ENCODE results near the gene NEDD8.
A peak's percentile ranks its signal among the peaks of the same experiment; 100 is the strongest.

NEDD8 gene

DNA sequence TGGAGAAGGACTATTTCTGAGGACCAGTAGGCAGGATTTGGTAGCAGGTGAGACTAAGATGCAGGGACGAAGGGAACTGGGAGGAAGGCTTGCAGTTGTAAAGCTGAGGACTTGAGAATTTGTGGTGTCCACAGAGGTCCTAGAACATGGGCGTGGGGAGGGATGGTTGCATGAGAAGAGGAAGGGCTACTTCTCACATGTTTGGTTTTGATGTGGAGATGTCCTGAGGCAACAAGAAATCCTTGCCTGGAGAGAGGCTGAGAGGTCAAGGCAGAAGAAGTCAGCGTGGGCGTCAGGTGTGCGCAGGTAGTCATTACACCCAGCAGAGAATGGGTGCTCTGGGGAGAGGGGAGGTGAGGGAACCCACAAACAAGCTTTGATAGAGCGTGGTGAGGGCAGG, 44.9 kb upstream of the NEDD8 start:
- H3K4me3 ChIP-seq (ENCODE audit: low read length): no peak overlapping the region
- DNase-seq (ENCODE audit: low read depth): no peak
- TF ChIP-seq, protein P1, sequence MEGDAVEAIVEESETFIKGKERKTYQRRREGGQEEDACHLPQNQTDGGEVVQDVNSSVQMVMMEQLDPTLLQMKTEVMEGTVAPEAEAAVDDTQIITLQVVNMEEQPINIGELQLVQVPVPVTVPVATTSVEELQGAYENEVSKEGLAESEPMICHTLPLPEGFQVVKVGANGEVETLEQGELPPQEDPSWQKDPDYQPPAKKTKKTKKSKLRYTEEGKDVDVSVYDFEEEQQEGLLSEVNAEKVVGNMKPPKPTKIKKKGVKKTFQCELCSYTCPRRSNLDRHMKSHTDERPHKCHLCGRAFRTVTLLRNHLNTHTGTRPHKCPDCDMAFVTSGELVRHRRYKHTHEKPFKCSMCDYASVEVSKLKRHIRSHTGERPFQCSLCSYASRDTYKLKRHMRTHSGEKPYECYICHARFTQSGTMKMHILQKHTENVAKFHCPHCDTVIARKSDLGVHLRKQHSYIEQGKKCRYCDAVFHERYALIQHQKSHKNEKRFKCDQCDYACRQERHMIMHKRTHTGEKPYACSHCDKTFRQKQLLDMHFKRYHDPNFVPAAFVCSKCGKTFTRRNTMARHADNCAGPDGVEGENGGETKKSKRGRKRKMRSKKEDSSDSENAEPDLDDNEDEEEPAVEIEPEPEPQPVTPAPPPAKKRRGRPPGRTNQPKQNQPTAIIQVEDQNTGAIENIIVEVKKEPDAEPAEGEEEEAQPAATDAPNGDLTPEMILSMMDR (IDR thresholded peaks at IDR 0.05; ENCODE audit: insufficient read depth, low read depth, low read length, missing control alignments): no peak

DNA sequence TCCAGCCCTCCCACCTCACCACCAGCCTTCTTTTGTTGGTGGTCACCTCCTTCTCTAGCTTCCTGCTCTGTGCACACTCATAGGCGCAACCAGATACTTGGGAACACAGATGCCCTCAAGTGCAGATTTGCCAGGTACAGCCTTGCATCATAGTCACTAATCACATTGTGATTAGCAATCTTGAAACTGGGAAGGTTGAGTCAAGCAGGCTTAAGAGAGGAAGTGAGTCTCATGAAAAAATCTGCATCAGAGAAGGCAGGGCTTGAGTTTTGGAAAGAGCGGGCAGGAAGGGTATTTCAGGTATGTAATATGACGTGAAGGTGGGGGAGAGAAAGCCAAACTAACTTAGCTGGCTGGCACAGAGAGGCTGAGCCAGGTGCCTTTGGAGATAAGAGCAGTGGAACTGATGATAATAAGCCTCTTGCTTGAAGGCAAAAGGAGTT, 42.0 kb upstream of the NEDD8 start:
- TF ChIP-seq, protein P1 (IDR thresholded peaks at IDR 0.05; ENCODE audit: insufficient read depth, low read depth, low read length, missing control alignments): no peak
- H3K4me3 ChIP-seq (ENCODE audit: low read length): no peak overlapping the region
- peak; percentile 99 for DNase-seq (ENCODE audit: low read depth)

DNA sequence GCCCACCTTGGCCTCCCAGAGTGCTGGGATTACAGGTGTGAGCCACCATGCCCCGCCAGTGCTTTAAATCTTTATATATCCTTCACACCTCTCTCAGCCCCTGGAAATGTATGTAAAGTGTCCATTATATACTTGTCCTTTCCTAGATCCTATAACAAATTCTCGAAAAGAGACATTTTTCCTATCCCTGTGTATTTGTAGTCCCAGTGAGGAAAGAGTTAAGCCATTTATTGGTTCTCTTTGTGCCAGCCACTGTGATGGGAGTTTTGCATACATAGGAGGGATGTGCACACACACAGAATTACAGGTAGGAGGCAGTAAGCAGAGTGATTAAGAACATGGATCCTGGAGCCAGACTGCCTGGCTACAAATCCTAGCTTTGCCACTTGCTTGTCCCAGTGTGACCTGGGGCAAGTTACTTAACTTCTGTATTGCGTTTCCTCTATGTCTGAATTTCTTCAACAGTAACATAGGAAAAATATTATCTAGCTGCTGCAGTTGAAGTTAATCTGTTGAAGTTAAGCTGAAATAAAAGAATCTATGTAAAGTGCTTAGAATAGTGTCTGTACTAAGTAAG, 41.3 kb upstream of the NEDD8 start:
- TF ChIP-seq, protein P1 (IDR thresholded peaks at IDR 0.05; ENCODE audit: insufficient read depth, low read depth, low read length, missing control alignments): peak; percentile 54
- DNase-seq (ENCODE audit: low read depth): peak; percentile 75
- H3K4me3 ChIP-seq (ENCODE audit: low read length): no peak overlapping the region

DNA sequence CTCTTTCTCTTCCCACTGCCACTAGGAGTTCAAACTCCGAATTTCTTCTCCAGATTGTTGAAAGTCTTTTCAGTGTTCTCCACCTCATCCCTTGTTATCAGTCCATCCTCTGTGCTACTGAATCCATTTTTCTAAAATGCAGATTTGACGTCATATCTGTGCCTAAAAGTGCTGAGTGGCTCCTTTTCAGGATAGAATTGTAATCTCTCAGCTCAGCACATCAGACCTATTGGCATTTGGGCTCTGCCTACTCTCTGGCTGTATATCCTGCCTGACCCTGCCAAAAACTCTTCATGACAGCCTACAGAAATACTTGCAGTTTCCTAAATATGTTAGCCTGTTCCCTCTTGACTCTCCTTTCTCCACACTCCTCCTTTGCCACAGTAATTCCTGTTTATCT, 40.3 kb upstream of the NEDD8 start:
- H3K4me3 ChIP-seq (ENCODE audit: low read length): no peak overlapping the region
- TF ChIP-seq, protein P1 (IDR thresholded peaks at IDR 0.05; ENCODE audit: insufficient read depth, low read depth, low read length, missing control alignments): no peak
- DNase-seq (ENCODE audit: low read depth): no peak

DNA sequence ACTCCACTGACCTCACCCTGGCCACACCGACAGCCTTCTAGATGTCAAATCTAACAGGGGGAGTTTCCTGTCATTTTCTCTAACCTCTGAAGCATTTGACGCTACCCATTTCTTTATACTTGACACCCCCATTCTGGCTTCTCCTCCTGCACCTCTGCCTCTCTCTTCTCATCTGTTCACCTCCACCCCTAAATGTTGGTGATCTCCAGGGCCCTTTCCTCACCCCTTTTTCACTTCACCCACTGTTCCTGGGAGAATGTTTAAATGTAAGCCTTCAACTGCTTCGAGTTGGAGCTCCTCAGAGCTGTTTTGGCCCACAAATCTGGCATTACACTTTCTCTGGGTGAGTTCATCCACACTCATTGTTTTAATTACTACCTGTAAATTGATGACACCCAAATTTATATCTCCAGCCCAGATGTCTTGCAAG, 39.7 kb upstream of the NEDD8 start:
- peak overlapping the region; percentile 34 for H3K4me3 ChIP-seq (ENCODE audit: low read length)
- DNase-seq (ENCODE audit: low read depth): no peak
- TF ChIP-seq, protein P1 (IDR thresholded peaks at IDR 0.05; ENCODE audit: insufficient read depth, low read depth, low read length, missing control alignments): no peak

DNA sequence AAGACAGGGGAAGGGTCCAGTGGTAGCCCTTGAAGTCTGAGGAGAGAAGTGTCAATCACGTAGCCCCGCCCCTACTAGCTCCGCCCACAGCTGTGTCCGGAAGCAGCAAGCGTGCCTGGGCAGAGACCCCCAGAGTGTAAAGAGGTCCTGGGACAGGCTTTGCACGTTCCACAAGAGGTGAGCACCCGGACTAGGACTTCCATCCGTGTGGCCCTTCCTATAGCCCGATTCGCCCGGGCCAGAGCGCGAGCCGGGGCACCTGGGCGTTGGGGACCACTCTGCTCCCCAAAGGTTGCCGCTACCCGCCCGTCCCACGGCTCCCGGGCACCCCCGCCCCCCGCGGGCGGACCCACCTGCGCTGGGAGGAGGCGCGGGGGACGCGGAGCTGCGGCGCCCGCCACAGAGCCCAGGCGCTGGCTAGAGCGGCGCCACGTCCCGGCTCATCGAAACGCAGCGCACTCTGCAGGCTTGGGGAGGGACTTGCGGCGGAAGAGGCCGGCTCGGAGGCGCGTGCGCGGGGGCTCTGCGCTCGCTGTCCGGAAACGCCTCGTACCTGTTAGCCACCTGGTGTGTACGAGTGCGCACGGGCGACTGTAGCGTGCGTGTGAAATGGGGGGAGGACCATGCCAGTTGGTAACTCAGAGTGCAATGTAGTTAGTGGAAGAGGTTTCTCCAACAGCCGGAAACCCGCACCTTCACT, 39.1 kb upstream of the NEDD8 start, which contains the start of gene RABGGTA:
TSS of gene RABGGTA (minus strand) at position 464 of the 700 bp plus-strand sequence. CDS start 482 bp downstream, outside the sequence.
- TF ChIP-seq, protein P1 (IDR thresholded peaks at IDR 0.05; ENCODE audit: insufficient read depth, low read depth, low read length, missing control alignments): peak; percentile 59
- DNase-seq (ENCODE audit: low read depth): peak; percentile 94
- H3K4me3 ChIP-seq (ENCODE audit: low read length): peak within 1 kb of the TSS; percentile 80

Measured in epithelial cell of esophagus (primary cell).